Adipose tissue (tissue), 3 donors: ENCODE data around the gene BNC2. TPM values are rescaled to one million over a fixed set of nuclear protein-coding genes. Genes with fewer than 3 reads are reported as not detected.

Experiments used
- H3K27ac ChIP-seq: one replicate; pipeline ENCODE4 v1.5.1; 2013; ENCODE audit warnings: low read depth, low read length
- WGBS, 3 donors: extraction: QIAGEN DNeasy Blood & Tissue Kit; methylation state at CpG; one replicate each; pipeline ENCODE4 v1.1.7; 2013; 5-methylcytosine and 5-hydroxymethylcytosine counted together
- polyA plus RNA-seq, 3 donors: library from polyadenylated mRNA; stranded (reverse); fragments of 200-250 nt; gene quantifications; one replicate each; pipeline ENCODE4 v1.2.3, GENCODE V29; 2013
- donor health status: healthy with polysubstance abuse.
- donor health status: Bipolar disorder and iron deficiency.
- donor health status: healthy.

The BNC2 gene
- polyA plus RNA-seq, 3 donors: 0.28 to 3.9 (median 3.6) TPM

DNA sequence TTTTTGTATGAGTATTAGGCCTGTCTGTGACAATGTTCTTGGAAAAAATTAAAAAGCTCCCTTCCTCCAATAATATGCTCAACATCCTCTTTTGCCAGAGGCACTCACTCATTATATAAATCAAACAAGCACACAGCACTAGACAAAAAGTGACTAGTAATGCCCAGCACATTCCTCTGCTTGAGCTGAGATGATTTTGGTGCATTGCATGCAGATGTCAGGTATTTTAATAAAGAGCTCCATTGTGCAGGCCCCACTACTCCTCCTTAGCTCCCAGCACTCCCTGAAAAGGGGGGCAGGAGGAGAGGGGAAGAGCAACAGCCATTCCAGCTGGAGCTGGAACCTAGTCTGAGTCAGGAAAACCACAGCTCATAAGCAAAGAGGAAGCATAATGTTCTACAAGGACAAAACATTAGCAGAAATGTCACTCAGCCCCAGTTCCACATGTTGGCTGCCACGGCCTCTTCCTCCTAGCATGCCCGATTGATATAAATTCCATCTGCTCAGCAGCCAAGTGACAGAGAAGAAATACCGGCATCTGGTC lies 348.5 kb downstream of the BNC2 start:
- 7 to 51% (median 21%) methylated on average over 3 of the region's 3 CpGs for WGBS, 3 donors
- no peak overlapping the region for H3K27ac ChIP-seq

DNA sequence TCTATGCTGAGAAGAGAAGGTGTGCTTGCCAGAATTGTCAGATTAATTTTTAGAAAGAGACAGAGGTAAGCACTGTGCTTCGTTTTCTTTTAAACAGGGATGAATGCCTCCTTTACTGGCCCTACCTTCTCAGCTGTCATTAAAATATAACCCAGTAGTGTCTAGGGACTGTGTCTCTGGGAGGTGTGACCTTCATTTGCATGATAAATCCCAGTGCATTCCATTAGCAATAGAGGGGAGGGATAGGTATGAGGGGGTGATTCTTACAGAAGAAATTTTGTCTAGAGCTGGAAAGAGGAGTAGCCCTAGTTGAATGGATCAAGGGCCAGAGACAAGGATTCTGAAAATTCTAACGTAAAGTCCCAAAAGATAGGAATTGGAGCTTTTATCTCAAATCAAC lies 351.5 kb downstream of the BNC2 start:
- no peak overlapping the region for H3K27ac ChIP-seq
- 72 to 92% (median 81%) methylated on average over 2 of the region's 2 CpGs for WGBS, 3 donors

DNA sequence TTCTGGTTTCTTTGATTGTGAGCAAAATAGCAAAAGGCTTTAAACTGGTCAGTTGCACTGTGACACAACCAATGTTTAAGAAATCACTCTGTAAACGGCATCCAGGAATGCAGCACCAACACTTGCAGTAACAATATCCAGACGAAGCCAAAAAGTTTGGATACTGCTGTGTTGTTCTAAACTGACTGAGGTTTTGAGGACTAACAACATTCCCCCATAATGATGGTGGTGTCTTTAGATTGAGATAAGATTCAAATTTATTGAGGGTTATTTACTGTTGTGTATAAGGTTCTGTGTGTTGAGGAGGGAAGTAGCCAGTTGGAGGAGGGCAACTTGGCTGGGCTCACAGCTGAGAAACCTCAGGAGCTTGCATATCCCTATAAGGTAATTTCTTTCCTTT lies 353.6 kb downstream of the BNC2 start:
- H3K27ac ChIP-seq: no peak overlapping the region
- WGBS, 3 donors: 60 to 64% (median 62%) methylated on average over 2 of the region's 2 CpGs

DNA sequence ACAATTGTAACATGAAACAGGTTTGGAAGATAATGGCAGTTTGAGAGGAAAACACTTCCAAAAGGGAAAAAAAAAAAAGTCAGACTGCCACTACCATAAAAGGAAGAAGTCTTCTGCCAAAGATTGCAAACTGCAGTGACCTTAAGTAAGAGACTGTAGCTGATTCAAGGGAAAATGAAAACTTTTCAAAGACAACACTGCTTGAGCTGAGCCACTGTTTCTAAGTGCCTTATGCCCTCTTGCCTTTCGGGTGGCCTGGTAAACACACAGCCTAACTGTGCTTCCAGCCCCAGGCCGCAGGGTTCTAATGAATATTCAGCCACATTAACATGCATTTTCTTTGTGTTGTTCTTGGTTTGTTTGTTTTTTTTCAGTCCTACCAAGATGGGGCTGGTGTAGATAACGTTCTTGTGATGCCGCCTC lies 354.6 kb downstream of the BNC2 start:
- no peak overlapping the region for H3K27ac ChIP-seq
- WGBS, 3 donors: 60 to 71% (median 71%) methylated on average over 4 of the region's 4 CpGs

DNA sequence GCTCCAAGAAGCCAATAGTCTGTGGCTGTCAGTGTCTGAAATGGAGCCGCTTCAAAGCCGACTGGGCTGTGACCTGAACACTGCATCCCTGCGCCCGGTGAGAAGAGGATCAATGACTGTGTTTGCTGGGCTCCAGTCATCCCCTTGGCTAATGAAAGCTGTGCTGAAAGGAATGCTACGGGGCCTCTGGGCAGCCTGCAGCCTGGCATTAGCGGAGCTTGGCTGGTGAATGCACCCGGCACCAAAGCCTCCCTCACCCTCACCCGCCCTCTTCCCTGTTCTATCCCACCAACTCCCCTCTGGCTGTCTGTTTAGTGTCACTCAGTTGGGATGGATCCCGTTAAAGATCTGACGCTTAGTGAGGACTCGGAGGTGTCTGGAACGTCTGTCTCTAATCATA lies 355.3 kb downstream of the BNC2 start:
- H3K27ac ChIP-seq: no peak overlapping the region
- 62 to 88% (median 84%) methylated on average over 12 of the region's 12 CpGs for WGBS, 3 donors

DNA sequence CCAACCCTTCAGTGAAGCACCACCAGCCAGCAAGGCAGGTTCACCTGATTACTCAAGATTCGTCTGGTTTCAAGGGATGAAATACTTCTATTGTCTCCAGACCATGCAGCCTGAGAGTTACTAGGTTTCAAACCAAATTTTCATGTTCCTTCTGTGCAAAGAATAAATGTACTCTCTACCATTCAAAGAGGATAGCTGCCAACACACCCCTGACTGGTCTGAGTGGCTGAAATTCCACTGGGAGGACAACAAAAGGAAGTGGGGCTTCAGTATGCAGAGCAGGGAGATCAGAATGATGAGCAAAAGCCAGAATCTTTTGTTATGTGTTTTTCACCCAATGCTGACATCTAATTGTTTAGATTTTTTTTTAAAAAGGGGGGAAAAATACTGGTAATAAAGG lies 356.3 kb downstream of the BNC2 start:
- 69 to 81% (median 79%) methylated on average over 1 of the region's 1 CpG for WGBS, 3 donors

DNA sequence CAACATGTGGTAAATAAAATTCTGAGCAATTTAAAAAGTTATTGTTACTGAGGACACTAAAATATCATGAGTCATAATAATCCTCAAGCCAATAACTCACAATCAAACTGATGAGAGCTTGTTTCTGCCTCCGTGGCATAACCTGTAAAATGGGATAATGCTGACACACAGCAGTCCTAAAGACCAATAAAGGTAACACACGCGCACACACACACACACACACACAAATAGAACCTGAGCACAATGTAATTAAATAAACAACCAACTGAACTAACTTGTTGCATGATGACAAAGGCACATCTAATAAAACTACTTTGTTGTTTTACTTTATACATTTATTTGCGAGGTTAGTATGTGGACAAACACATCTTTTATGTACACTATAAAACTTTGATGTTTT lies 358.2 kb downstream of the BNC2 start:
- WGBS, 3 donors: 86 to 91% (median 87%) methylated on average over 4 of the region's 4 CpGs
- H3K27ac ChIP-seq: no peak overlapping the region

More for the DNA sequence above, 356.3 kb downstream of the BNC2 start:
- no peak overlapping the region for H3K27ac ChIP-seq

DNA sequence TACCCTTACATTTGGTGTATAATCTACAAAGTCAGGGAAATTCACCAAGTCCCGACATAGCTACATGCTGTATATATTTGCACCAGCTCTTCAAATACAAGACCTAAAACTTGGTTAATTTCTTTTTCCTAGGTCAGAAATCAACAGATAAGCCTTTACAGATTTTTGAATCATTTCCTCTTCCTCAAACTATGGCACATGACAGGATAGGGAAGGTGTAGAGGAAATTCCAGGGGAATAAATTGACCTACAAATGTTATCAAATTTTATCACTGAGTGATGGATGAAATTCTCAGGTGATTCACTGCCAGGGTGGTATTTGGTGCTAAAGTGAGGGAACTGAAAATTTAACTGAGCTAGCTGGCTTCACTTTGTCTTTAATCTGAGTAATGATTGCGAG lies 360.0 kb downstream of the BNC2 start:
- H3K27ac ChIP-seq: no peak overlapping the region
- WGBS, 3 donors: 85 to 98% (median 89%) methylated on average over 2 of the region's 2 CpGs

DNA sequence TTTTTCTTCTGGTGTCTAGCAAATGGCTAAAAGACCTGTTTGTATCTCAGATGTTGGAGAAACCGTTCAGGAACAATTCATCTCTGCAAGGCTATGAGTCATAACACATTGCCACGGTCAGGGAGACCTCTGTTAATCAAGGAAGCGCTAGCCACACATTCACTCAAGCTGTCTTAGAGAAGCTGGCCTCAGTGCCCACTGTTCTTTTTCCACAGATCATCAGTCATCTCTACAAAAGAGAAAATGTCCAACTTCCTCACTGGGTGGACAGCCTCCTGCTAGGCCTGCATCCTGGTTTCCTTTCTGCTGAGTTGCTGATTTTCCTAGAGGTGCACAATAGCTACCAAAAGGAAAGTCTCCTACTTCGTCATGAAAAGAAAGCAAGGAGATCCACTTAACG lies 360.5 kb downstream of the BNC2 start:
- no peak overlapping the region for H3K27ac ChIP-seq
- WGBS, 3 donors: 60 to 85% (median 67%) methylated on average over 5 of the region's 5 CpGs

DNA sequence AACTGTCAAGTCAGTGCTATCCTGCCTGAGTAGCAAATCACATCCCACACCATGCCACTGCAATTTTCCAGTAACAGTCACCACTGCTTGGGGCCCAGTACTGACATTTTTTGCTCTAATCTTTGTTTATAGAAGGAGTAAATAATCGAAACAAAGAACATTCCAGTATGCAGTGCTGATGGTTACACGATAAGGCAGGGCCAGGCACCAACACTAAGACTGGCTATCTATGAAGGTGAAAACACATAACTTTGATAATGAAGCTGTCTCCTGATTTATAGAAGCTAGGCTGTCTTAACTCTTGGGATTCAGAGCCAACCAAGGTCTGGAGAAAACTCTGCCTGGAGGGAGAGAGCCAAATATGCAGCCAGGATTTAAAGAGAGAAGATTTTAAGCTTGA lies 365.3 kb downstream of the BNC2 start:
- 16 to 66% (median 60%) methylated on average over 2 of the region's 2 CpGs for WGBS, 3 donors
- no peak overlapping the region for H3K27ac ChIP-seq

DNA sequence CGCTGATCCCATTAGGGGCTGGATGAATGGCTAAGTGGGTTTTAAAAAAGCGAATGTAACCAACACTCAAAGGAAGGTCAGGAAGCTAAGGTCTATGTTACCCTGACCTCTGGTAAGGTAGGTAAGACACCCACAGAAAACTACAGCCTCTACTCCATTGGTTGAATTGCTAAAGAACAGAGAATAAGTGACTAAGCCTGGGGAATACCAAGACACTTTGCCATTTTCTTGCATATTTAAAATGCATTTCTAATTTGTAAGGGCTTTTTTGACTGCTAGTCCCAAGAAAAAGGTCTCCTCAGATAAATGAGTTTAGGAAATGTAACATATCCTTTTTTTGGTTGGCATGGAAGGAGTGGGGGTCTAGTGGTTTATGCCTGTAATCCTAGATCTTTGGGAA lies 368.7 kb downstream of the BNC2 start:
- 88 to 93% (median 90%) methylated on average over 2 of the region's 2 CpGs for WGBS, 3 donors
- no peak overlapping the region for H3K27ac ChIP-seq

DNA sequence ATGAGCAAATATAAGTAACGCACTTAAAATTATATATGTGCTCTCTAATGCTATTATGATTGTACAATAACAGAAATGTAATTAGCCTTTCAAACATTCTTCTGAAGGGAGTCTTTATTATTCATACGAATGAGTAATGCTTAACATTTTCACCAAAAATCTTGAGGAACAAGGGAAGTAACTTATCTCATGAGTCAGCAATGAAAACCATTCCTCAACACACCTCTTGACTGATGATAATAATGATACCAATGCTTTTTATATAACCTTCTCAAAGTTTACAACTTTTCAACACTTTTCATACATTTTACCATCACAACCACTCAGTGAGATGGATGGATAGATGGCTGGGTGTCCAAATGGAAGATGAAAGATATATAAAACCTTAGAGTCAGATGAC lies 369.3 kb downstream of the BNC2 start:
- H3K27ac ChIP-seq: no peak overlapping the region
- 80 to 94% (median 88%) methylated on average over 2 of the region's 2 CpGs for whole genome bisulfite sequencing, 3 donors

DNA sequence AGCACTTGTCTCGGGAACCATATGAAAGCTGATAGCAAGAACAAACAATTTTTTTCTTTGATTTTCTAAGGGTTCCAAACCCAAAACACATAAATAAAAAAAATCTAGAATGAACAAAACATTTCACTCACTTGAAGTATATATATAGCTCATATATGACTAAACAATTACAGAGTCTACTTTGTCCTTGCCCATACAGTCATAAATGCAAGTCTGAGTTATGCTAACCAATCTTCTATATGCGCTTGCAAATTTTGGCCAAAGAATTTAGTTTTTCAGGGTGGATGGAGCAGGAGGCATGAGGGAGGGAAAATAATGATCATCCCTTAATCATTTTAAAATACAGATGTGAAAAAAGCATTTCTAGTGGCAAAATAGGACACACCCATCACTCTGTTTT lies 370.1 kb downstream of the BNC2 start:
- 74 to 88% (median 88%) methylated on average over 2 of the region's 2 CpGs for WGBS, 3 donors

DNA sequence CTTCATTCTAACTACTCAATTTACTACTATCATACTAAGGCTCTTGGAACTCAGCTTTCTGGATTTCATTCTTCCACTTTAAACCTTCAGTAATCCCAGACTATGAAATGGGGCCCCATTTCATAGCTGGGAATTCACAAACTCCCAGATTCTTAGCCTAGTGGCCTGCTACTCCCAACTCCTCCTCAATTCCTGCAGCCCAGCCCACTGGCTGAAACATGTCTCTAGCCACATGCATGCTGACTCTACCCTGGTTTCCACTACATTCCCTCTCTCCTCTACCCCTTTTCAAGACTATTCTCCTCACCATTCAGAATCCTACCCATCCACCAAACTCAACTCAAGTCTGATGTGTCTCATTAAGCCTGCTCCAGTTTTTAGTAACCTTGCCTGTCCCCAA lies 370.6 kb downstream of the BNC2 start:
- no peak overlapping the region for H3K27ac ChIP-seq

More for the DNA sequence above, 370.1 kb downstream of the BNC2 start:
- no peak overlapping the region for H3K27ac ChIP-seq

DNA sequence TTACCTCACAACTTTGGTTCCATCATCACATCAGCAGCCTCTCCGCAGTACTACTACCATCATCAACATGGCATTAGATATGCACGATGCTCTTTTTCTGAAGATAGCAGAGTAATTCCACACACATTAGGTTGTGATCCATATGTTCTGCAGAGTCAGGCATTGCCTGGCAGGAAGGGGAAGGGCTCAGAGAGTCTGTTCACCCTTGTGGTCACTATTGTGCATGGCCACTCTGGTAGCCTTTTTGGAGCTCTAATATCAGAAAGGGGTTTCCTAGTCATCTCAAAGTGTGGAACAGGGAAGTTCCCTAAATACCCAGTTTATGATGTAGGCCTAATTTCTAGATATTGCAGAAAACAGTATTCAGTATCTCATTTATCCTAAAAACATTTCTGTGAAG lies 373.6 kb downstream of the BNC2 start:
- WGBS, 3 donors: 94 to 99% (median 98%) methylated on average over 2 of the region's 2 CpGs
- H3K27ac ChIP-seq: no peak overlapping the region

DNA sequence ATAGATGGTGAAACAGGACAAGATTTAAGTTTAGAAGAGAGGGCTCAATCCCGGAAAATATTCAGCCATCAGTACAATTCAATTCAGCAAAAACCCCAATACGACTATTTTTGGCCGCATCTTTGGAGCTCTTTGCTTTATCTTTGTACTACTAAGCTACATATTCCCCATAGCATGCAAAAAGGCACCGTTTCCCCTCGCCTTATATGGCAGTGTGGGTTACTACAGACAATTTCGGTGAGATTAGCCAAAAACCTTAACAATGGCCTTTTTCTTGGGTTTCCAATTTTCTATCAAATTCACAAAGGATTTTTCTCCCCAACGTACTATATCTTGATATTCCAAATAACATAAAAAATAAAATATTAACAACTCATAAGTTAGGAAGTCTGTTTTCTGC lies 382.6 kb downstream of the BNC2 start:
- WGBS, 3 donors: 72 to 87% (median 77%) methylated on average over 7 of the region's 7 CpGs
- H3K27ac ChIP-seq: no peak overlapping the region

DNA sequence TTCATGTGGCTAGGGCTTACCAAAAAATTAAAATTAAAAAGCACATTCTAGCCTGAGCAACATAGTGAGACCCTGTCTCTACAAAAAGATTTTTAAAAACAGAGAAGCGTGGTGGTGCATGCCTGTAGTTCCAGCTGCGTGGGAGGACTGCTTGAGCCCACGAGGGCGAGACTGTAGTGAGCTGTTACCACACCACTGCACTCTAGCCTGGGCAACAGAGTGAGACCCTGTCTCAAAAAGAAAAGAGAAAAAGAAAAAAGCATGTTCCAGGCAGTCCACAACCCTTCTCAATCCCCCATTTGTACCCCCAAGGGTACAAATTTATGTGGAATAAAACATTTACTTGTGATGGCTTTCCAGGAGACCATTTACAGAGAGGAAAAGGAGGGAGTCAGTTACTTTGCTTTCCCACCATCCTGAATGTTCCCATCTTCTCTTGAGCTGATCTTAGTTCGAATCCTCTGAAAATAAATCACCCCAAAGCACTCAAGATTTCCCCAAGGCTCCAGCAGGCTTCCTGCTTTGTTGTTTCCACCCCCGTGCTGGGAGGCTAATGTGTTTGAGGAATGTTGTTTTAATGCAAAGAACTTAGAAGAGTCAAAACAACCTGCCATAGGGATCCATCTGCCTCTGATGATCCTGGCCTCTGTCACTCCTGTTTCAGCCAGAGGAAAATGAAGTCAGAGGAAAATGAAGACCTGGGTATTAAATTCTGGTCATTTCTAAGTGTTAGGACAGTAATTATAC lies 384.7 kb downstream of the BNC2 start:
- 84 to 89% (median 88%) methylated on average over 6 of the region's 6 CpGs for WGBS, 3 donors
- H3K27ac ChIP-seq: no peak overlapping the region

DNA sequence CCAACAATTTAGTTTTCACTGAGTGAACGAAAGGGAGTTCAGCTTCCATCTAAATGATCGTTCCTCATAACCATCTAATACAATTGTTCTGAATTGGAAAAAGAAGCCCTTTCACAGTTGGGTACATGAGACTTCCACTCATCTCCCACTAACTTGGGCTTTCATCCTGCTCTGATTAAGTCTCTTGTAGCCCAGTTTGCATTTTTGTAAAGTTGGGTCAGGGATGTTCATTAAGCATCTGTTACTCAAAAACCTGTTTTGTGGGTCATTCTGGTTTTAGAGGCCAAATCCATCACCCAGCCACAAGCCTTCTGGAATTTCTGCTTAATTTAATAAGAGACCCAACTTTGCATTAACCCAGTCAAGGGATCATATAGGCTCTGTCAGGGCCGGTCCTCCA lies 385.3 kb downstream of the BNC2 start:
- WGBS, 3 donors: 76 to 95% (median 91%) methylated on average over 3 of the region's 3 CpGs
- H3K27ac ChIP-seq: no peak overlapping the region

DNA sequence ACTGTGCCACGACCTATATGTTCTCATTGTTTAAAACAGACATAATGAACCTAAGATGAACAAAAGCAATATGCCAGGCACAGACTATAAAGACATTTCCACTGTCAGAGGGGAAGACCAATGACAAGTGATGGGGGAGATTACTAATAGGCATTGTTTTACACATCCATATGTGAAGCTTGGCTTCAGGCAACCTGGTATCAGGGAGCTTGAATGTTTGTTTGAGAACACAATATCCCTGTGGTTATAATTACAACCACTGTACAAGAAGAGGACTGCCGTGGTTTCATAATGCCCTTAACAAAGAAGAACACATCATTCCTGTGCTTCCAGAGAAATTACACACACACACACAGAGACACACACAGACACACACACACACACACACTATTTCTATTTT lies 385.7 kb downstream of the BNC2 start:
- 70 to 89% (median 85%) methylated on average over 2 of the region's 2 CpGs for WGBS, 3 donors
- no peak overlapping the region for H3K27ac ChIP-seq

DNA sequence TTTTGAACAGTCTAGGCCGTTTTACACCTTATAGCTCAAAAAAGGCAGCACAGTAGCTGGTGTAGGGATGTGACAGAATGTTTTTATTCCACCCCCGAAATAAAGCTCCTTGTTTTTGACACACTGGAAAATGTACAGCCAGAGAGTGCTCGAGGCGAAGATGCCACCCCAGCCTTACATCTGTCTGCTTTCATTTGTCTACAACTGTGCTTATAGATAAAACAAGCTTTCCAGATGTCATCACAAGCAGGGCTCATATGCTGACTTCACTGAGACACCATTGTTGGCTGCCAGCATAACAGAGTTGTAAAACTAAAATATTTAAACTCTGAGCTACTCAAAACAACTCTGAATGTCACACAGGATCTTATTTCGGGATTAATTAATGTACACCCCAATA lies 386.3 kb downstream of the BNC2 start:
- H3K27ac ChIP-seq: no peak overlapping the region
- 57 to 82% (median 81%) methylated on average over 5 of the region's 5 CpGs for WGBS, 3 donors
